ENCODE measurements around the gene ITIH4. TPM values are rescaled to one million over a fixed set of nuclear protein-coding genes. Genes with fewer than 3 reads are reported as not detected.

ITIH4 gene
- total and polyA plus RNA-seq, 9 of the 15 experiments (the other 6 are each of a cell fraction or from before 2014, with no cell fraction given), result 0.09 to 0.62 (median 0.20) TPM; not detected in 6

- Histone ChIP-seq H3K9me1 (ENCODE audit: control insufficient read depth, insufficient read depth, low read length) (no peaks in the 10 kb centered on the region), H3K9me3 (replicated peaks; ENCODE audit: control insufficient read depth, insufficient read depth, low read depth, low read length) (no peaks in the 10 kb centered on the region), H3K27me3 (ENCODE audit: control insufficient read depth in 2 of 2, insufficient read depth in 2 of 2, low read length in 2 of 2) (peaks cover 0 to 41% of the 10 kb centered on the region in 2 experiments; a peak in 4 of 5 replicates), H4K20me1 (replicated peaks; ENCODE audit: control insufficient read depth, insufficient read depth, low read length) (no peaks in the 10 kb centered on the region; the same call in 1 of the 2 replicates), H3K36me3 (ENCODE audit: control insufficient read depth, insufficient read depth, low read length) (no peaks in the 10 kb centered on the region), H3K9ac (ENCODE audit: insufficient read depth in 1 of 2, low read depth in 2 of 2, low read length in 2 of 2) (no peak overlapping the region), H3K4me3 (no peak overlapping the region), H3K4me1 (replicated peaks in 1 of 2; ENCODE audit: control insufficient read depth in 2 of 2, insufficient read depth in 2 of 2, low read length in 2 of 2) (peaks cover 0 to 6% of the 10 kb centered on the region in 2 experiments; a peak in 2 of 5 replicates), H3K4me2 (ENCODE audit: insufficient read depth, low read length) (no peak overlapping the region), H3K79me2 (ENCODE audit: control insufficient read depth, insufficient read depth, low read length) (no peaks in the 10 kb centered on the region), H3K27ac (ENCODE audit: extremely low read depth, low read depth, low read length) (no peak overlapping the region), H2AFZ (ENCODE audit: low read depth, low read length) (no peak overlapping the region)
- ATAC-seq (no peak), DNase-seq (ENCODE audit: extremely low read depth in 1 of 4, low spot score in 3 of 4) (no peak), FAIRE-seq (no peak)
- POLR2A ChIA-PET, result no interaction called here
- no TSS peak for BruUV-seq (replicated peaks)
- intact Hi-C loops (cut with micrococcal nuclease) (no loop called here), in situ Hi-C loops (cut with MboI) (no loop called here)
- no peak for TF ChIP-seq BRCA1 (IDR thresholded peaks at IDR 0.05)
- no peak for TF ChIP-seq BRCA1 (CRISPR knock-in tag; IDR thresholded peaks at IDR 0.05)
- peak; percentile 19; the same call in 1 of the 2 replicates for TF ChIP-seq ATF3 (IDR thresholded peaks at IDR 0.05)
- no peak for TF ChIP-seq ATF3 (CRISPR knock-in tag; conservative IDR thresholded peaks at IDR 0.05)
- CTCF ChIA-PET (ENCODE audit: low intra/inter-chr PET ratio), result no interaction called here
- WGBS (ENCODE audit: insufficient coverage, low coverage, missing lambda C conversion rate), result 13% methylated on average over 4 of the region's 10 CpGs
Measured at GRCh38 chr3:52824037-52824436, 6.4 kb downstream of the ITIH4 start.

GRCh38 chr3:52822363-52822762 is 8.1 kb downstream of the ITIH4 start:
- TF ChIP-seq TRIM24 (IDR thresholded peaks at IDR 0.05) (no peak), THAP7 (CRISPR knock-in tag; IDR thresholded peaks at IDR 0.05) (no peak), MEIS2 (IDR thresholded peaks at IDR 0.05; ENCODE audit: partially characterized antibody) (peak; percentile 40), HINFP (tag; conservative IDR thresholded peaks at IDR 0.05; ENCODE audit: low read depth) (no peak), PBX2 (CRISPR knock-in tag; IDR thresholded peaks at IDR 0.05; ENCODE audit: low read depth) (no peak), PBX2 (tag; conservative IDR thresholded peaks at IDR 0.05; ENCODE audit: low read depth) (peak; percentile 30; the same call in 1 of the 2 replicates)
- CTCF ChIA-PET (ENCODE audit: low intra/inter-chr PET ratio), result no interaction called here
- in situ Hi-C loops (cut with MboI), result no loop called here

More at GRCh38 chr3:52822363-52822762, 8.1 kb downstream of the ITIH4 start:
- FAIRE-seq, result no peak
- H3K27me3 ChIP-seq (ENCODE audit: control insufficient read depth in 2 of 2, insufficient read depth in 2 of 2, low read length in 2 of 2), result peaks cover 0 to 41% of the 10 kb centered on the region in 2 experiments; a peak in 2 of 5 replicates
- no peaks in the 10 kb centered on the region for H3K36me3 ChIP-seq (ENCODE audit: control insufficient read depth, insufficient read depth, low read length)
- H3K9me3 ChIP-seq (replicated peaks; ENCODE audit: control insufficient read depth, insufficient read depth, low read depth, low read length), result no peaks in the 10 kb centered on the region
- no peak overlapping the region for H2AFZ ChIP-seq (ENCODE audit: low read depth, low read length)
- intact Hi-C loops (cut with micrococcal nuclease), result no loop called here
- no peak overlapping the region for H3K4me3 ChIP-seq
- H3K9me1 ChIP-seq (ENCODE audit: control insufficient read depth, insufficient read depth, low read length), result no peaks in the 10 kb centered on the region
- H3K4me1 ChIP-seq (replicated peaks in 1 of 2; ENCODE audit: control insufficient read depth in 2 of 2, insufficient read depth in 2 of 2, low read length in 2 of 2), result peaks cover 0 to 11% of the 10 kb centered on the region in 2 experiments; a peak in 2 of 5 replicates
- no peaks in the 10 kb centered on the region; the same call in 1 of the 2 replicates for H4K20me1 ChIP-seq (replicated peaks; ENCODE audit: control insufficient read depth, insufficient read depth, low read length)
- WGBS (ENCODE audit: insufficient coverage, low coverage, missing lambda C conversion rate), result 4% methylated on average over 2 of the region's 5 CpGs
- POLR2A ChIA-PET, result interaction anchor here (0.9 kb wide), 1 partner anchor 19 kb away, joined by 3 read pairs; no protein-coding TSS in a partner anchor
- no peak overlapping the region for H3K4me2 ChIP-seq (ENCODE audit: insufficient read depth, low read length)
- H3K9ac ChIP-seq (ENCODE audit: insufficient read depth in 1 of 2, low read depth in 2 of 2, low read length in 2 of 2), result no peak overlapping the region
- ATAC-seq, result no peak
- no peak overlapping the region for H3K27ac ChIP-seq (ENCODE audit: extremely low read depth, low read depth, low read length)
- DNase-seq (ENCODE audit: extremely low read depth in 1 of 4, low spot score in 3 of 4), result no peak
- H3K79me2 ChIP-seq (ENCODE audit: control insufficient read depth, insufficient read depth, low read length), result no peaks in the 10 kb centered on the region
- no TSS peak for BruUV-seq (replicated peaks)

Measured in K562 (cell line).